SK-N-SH (cell line): ENCODE data around the gene MXRA8. TPM values are rescaled to one million over a fixed set of nuclear protein-coding genes. Genes with fewer than 3 reads are reported as not detected.

ENCODE experiments used
- CTCF ChIA-PET: fragments of 300-600, 350-600 bp; formaldehyde crosslinking; extraction: SDS; loops from one replicate; lab custom pipeline; 2021; lab: Yijun Ruan, JAX
- POLR2A ChIA-PET: fragments of 350-600 bp; sonication (Branson Sonifier 250); formaldehyde crosslinking; extraction: SDS; loops from one replicate; lab custom pipeline; 2020; ENCODE audit warnings: antibody characterized with exemption, inconsistent platforms; lab: Yijun Ruan, JAX
- DNase-seq: peaks from one replicate; pipeline ENCODE4 v3.0.0; 2012
- H2AFZ ChIP-seq: fragments of 200-600 bp; sonication (generic); 2 replicates; pipeline ENCODE4 v1.8.1; 2016; ENCODE audit warnings: antibody characterized with exemption, mild to moderate bottlenecking, low read depth
- H3F3A ChIP-seq: fragments of 200-600 bp; sonication (generic); replicated peaks from 2 replicates; pipeline ENCODE3; 2016; ENCODE audit warnings: antibody characterized with exemption, mild to moderate bottlenecking; ENCODE audit not compliant: insufficient read depth
- H3K27ac ChIP-seq, 2 experiments: fragments of 200-500 bp in 1 of 2; fragments of 200-600 bp in 1 of 2; sonication (Bioruptor generic) in 1 of 2; sonication (generic), shearing (Covaris generic) in 1 of 2; 2 replicates each; pipeline versions ENCODE4 v1.5.1 to v1.6.1; 2014 to 2016; ENCODE audit warnings: low read depth in 2 of 2, inconsistent platforms in 1 of 2, low read length in 1 of 2, mild to moderate bottlenecking in 1 of 2, mixed read lengths in 1 of 2
- H3K27me3 ChIP-seq: fragments of 200-600 bp; sonication (generic), shearing (Covaris generic); 2 replicates; pipeline ENCODE4 v1.6.1; 2016; ENCODE audit warnings: mixed run types; ENCODE audit not compliant: insufficient read depth
- H3K36me3 ChIP-seq, 2 experiments: fragments of 200-500 bp in 1 of 2; fragments of 200-600 bp in 1 of 2; sonication (Bioruptor generic) in 1 of 2; sonication (generic) in 1 of 2; replicated peaks in 1 of 2; 2 replicates each; pipeline versions ENCODE3 to v1.5.1; 2014 to 2016; ENCODE audit warnings: low read length in 1 of 2, mild to moderate bottlenecking in 1 of 2; ENCODE audit not compliant: insufficient read depth in 2 of 2, control insufficient read depth in 1 of 2
- H3K4me1 ChIP-seq, 2 experiments: fragments of 200-500 bp in 1 of 2; fragments of 200-600 bp in 1 of 2; sonication (Bioruptor generic) in 1 of 2; sonication (generic), shearing (Covaris generic) in 1 of 2; 2 replicates each; pipeline versions ENCODE4 v1.5.1 to v1.6.1; 2014 to 2016; ENCODE audit warnings: low read depth in 1 of 2, low read length in 1 of 2, mixed run types in 1 of 2; ENCODE audit not compliant: insufficient read depth in 2 of 2, control insufficient read depth in 1 of 2
- H3K4me2 ChIP-seq: fragments of 200-600 bp; sonication (generic), shearing (Covaris generic); 2 replicates; pipeline ENCODE4 v1.6.1; 2017; ENCODE audit warnings: mixed run types
- H3K4me3 ChIP-seq, 2 experiments: fragments of 200-500 bp in 1 of 2; fragments of 200-600 bp in 1 of 2; sonication (Bioruptor generic) in 1 of 2; sonication (generic), shearing (Covaris generic) in 1 of 2; 2 replicates each; pipeline versions ENCODE4 v1.5.1 to v1.8.1; 2014 to 2016; ENCODE audit warnings: low read depth in 2 of 2, inconsistent platforms in 1 of 2, low read length in 1 of 2, mild to moderate bottlenecking in 1 of 2, mixed read lengths in 1 of 2, moderate library complexity in 1 of 2
- H3K79me2 ChIP-seq: fragments of 200-600 bp; sonication (generic); 2 replicates; pipeline ENCODE4 v1.8.1; 2017; ENCODE audit warnings: mild to moderate bottlenecking; ENCODE audit not compliant: insufficient read depth
- H3K9ac ChIP-seq: fragments of 200-600 bp; sonication (generic); 2 replicates; pipeline ENCODE4 v1.6.1; 2017; ENCODE audit warnings: mixed run types
- H3K9me2 ChIP-seq: fragments of 200-600 bp; sonication (generic); 2 replicates; pipeline ENCODE4 v1.6.1; 2017; ENCODE audit warnings: mixed run types
- H3K9me3 ChIP-seq: fragments of 200-600 bp; sonication (generic); 2 replicates; pipeline ENCODE4 v1.6.1; 2017; ENCODE audit warnings: mixed run types, mild to moderate bottlenecking, moderate library complexity
- H4K20me1 ChIP-seq: fragments of 200-600 bp; sonication (generic); 2 replicates; pipeline ENCODE4 v1.6.1; 2017; ENCODE audit warnings: mild to moderate bottlenecking, mixed run types; ENCODE audit not compliant: insufficient read depth
- CTCF ChIP-seq: fragments of 200-600 bp; sonication (generic); IDR thresholded peaks from 2 replicates; pipeline ENCODE4 v1.6.1; 2017; ENCODE audit warnings: antibody characterized with exemption, mild to moderate bottlenecking, moderate library complexity
- EP300 ChIP-seq, 2 experiments: IDR thresholded peaks; 2 replicates each; pipeline versions ENCODE4 v1.4.0 to v1.6.1; 2012; ENCODE audit warnings: borderline replicate concordance in 1 of 2, low read depth in 1 of 2, low read length in 1 of 2
- EZH2phosphoT487 ChIP-seq: fragments of 200-600 bp; sonication (generic); IDR thresholded peaks from 2 replicates; pipeline ENCODE4 v1.6.1; 2017; ENCODE audit warnings: low read depth, mixed run types, mild to moderate bottlenecking, antibody characterized with exemption, moderate library complexity, borderline replicate concordance
- FOXM1 ChIP-seq: IDR thresholded peaks from 2 replicates; pipeline ENCODE4 v1.4.0; 2012; ENCODE audit warnings: low read depth, mild to moderate bottlenecking
- IRF3 ChIP-seq: fragments of 150-350 bp; IDR thresholded peaks from 2 replicates; pipeline ENCODE4 v1.6.1; 2016; ENCODE audit warnings: mild to moderate bottlenecking, low read depth, low read length
- JUND ChIP-seq: IDR thresholded peaks from 2 replicates; pipeline ENCODE4 v1.4.0; 2012
- MAX ChIP-seq: IDR thresholded peaks from 2 replicates; pipeline ENCODE4 v1.4.0; 2012; ENCODE audit warnings: low read depth
- MEF2A ChIP-seq: IDR thresholded peaks from 2 replicates; pipeline ENCODE4 v1.4.0; 2012; ENCODE audit warnings: low read depth, borderline replicate concordance
- MXI1 ChIP-seq: IDR thresholded peaks from 2 replicates; pipeline ENCODE4 v1.6.1; 2012; ENCODE audit warnings: mild to moderate bottlenecking, low read depth, low read length, improper control_type of control experiment
- NFIC ChIP-seq: IDR thresholded peaks from 2 replicates; pipeline ENCODE4 v1.4.0; 2012; ENCODE audit warnings: borderline replicate concordance
- NRF1 ChIP-seq: IDR thresholded peaks from 2 replicates; pipeline ENCODE4 v1.6.1; 2012; ENCODE audit warnings: low read depth, mild to moderate bottlenecking, low read length
- PBX3 ChIP-seq: IDR thresholded peaks from 2 replicates; pipeline ENCODE4; 2012
- RAD21 ChIP-seq: IDR thresholded peaks from 2 replicates; pipeline ENCODE4 v1.6.1; 2012; ENCODE audit warnings: mild to moderate bottlenecking, low read length
- RCOR1 ChIP-seq: fragments of 150-350 bp; IDR thresholded peaks from 2 replicates; pipeline ENCODE4 v1.6.1; 2017; ENCODE audit warnings: antibody characterized with exemption, low read length
- REST ChIP-seq: IDR thresholded peaks from 2 replicates; pipeline ENCODE4 v1.6.1; 2012; ENCODE audit warnings: mild to moderate bottlenecking, low read depth, low read length, moderate library complexity
- RFX5 ChIP-seq: IDR thresholded peaks from 2 replicates; pipeline ENCODE4 v1.6.1; 2012; ENCODE audit warnings: mild to moderate bottlenecking, improper control_type of control experiment, low read length
- TAF1 ChIP-seq: IDR thresholded peaks from 2 replicates; pipeline ENCODE4 v1.6.1; 2012; ENCODE audit warnings: low read depth, mild to moderate bottlenecking, low read length, moderate library complexity, borderline replicate concordance
- TCF12 ChIP-seq: IDR thresholded peaks from 2 replicates; pipeline ENCODE4 v1.4.0; 2012
- YY1 ChIP-seq: IDR thresholded peaks from 2 replicates; pipeline ENCODE4 v1.4.0; 2012; ENCODE audit warnings: low read depth, mild to moderate bottlenecking
- WGBS: methylation state at CpG from one replicate; pipeline ENCODE4 v1.1.6; 2017; ENCODE audit warnings: low lambda C conversion rate; 5-methylcytosine and 5-hydroxymethylcytosine counted together
- polyA plus RNA-seq, 3 experiments: library from polyadenylated mRNA; depleted of rRNA; stranded (reverse); fragments of >200 nt; gene quantifications; 2 replicates each; pipeline ENCODE4 v1.2.3, GENCODE V29; 2012

Gene MXRA8
- polyA plus RNA-seq, 1 of the 3 experiments (the other 2 are of a cell fraction), result 2.5 TPM

GRCh38 chr1:1340791-1341548 lies 17.4 kb downstream of the MXRA8 start:
- Histone ChIP-seq H2AFZ (no peak overlapping the region), H3K79me2 (peaks cover 19% of the 10 kb centered on the region; the same call in 1 of the 2 replicates), H3K27me3 (no peaks in the 10 kb centered on the region), H3K27ac (no peak overlapping the region), H3K4me3 (no peak overlapping the region), H3K36me3 (peaks cover 0 to 15% of the 10 kb centered on the region in 2 experiments), H3K4me2 (no peak overlapping the region), H3K4me1 (no peaks in the 10 kb centered on the region; a peak in 1 of 4 replicates), H3K9me2 (no peaks in the 10 kb centered on the region), H3K9me3 (no peaks in the 10 kb centered on the region), H3F3A (no peaks in the 10 kb centered on the region), H3K9ac (no peak overlapping the region), H4K20me1 (peaks cover 30% of the 10 kb centered on the region)
- TF ChIP-seq MEF2A (no peak), CTCF (no peak), MXI1 (no peak), EP300 (IDR thresholded peaks at IDR 0.05; ENCODE audit: borderline replicate concordance in 1 of 2, low read depth in 1 of 2, low read length in 1 of 2) (no peak), IRF3 (no peak), PBX3 (no peak)
- ChIA-PET POLR2A (no interaction called here), CTCF (no interaction called here)
- 93% methylated on average over 36 of the region's 36 CpGs for WGBS
- no peak for DNase-seq

- CTCF ChIA-PET, result no interaction called here
- Histone ChIP-seq H3F3A (no peaks in the 10 kb centered on the region), H3K9me3 (no peaks in the 10 kb centered on the region), H3K27me3 (no peaks in the 10 kb centered on the region), H4K20me1 (peaks cover 23% of the 10 kb centered on the region), H3K79me2 (peaks cover 11% of the 10 kb centered on the region; the same call in 1 of the 2 replicates), H3K9ac (no peak overlapping the region), H3K9me2 (no peaks in the 10 kb centered on the region), H3K4me1 (no peaks in the 10 kb centered on the region), H2AFZ (no peak overlapping the region), H3K4me2 (no peak overlapping the region), H3K36me3 (peaks cover 0 to 20% of the 10 kb centered on the region in 2 experiments), H3K27ac (no peak overlapping the region), H3K4me3 (no peak overlapping the region)
- POLR2A ChIA-PET, result no interaction called here
- WGBS, result 94% methylated on average over 12 of the region's 23 CpGs
- no peak for DNase-seq
- TF ChIP-seq MAX, result no peak
- no peak for TF ChIP-seq FOXM1
- no peak for TF ChIP-seq RFX5
- no peak for TF ChIP-seq RCOR1
- TF ChIP-seq NRF1, result no peak
- TF ChIP-seq MXI1, result no peak
- no peak for TF ChIP-seq EZH2phosphoT487
- TF ChIP-seq REST, result no peak
- no peak for TF ChIP-seq YY1
- TF ChIP-seq TCF12, result no peak
- no peak for TF ChIP-seq EP300 (IDR thresholded peaks at IDR 0.05; ENCODE audit: borderline replicate concordance in 1 of 2, low read depth in 1 of 2, low read length in 1 of 2)
- TF ChIP-seq NFIC, result no peak
- TF ChIP-seq MEF2A, result no peak
- TF ChIP-seq JUND, result no peak
- TF ChIP-seq TAF1, result no peak
- no peak for TF ChIP-seq RAD21
Measured at GRCh38 chr1:1340185-1340584, 18.2 kb downstream of the MXRA8 start.
